Endometrial microvascular endothelial cells (primary cell): ENCODE data around the gene ERCC3. TPM values are rescaled to one million over a fixed set of nuclear protein-coding genes. Genes with fewer than 3 reads are reported as not detected.

Source experiments
- in situ Hi-C: cut with HindIII; loops from 2 replicates; pipeline ENCODE4 v1.10.0; 2017; ENCODE audit warnings: low sequenced_read_pairs, low pct_unique_long_range_greater_than_20kb; ENCODE audit errors: inconsistent ontology term
- total RNA-seq: library from RNA; depleted of rRNA; stranded (reverse); fragments of >200 nt; gene quantifications from one replicate; pipeline ENCODE4 v1.2.3, GENCODE V29; 2015; ENCODE audit errors: inconsistent ontology term

ERCC3 gene
- total RNA-seq, result 36.1 TPM

- in situ Hi-C loops, result no loop called here
These were observed at the start of gene ERCC3 for GRCh38 chr2:127293748-127294562. ERCC3 (minus strand) TSS chr2:127294144; CDS start chr2:127294081, 63 bp downstream.

GRCh38 chr2:127343277-127343676 lies 49.3 kb upstream of the ERCC3 start:
- in situ Hi-C loops, result no loop called here

GRCh38 chr2:127342101-127342500 lies 48.2 kb upstream of the ERCC3 start:
- in situ Hi-C loops, result no loop called here

- in situ Hi-C loops, result no loop called here
These were observed 38.4 kb upstream of the ERCC3 start for GRCh38 chr2:127332335-127332734.

- in situ Hi-C loops, result no loop called here
These were observed 36.8 kb upstream of the ERCC3 start for GRCh38 chr2:127330753-127331152.

- in situ Hi-C loops, result no loop called here
These were observed 32.5 kb upstream of the ERCC3 start for GRCh38 chr2:127326289-127326945.

GRCh38 chr2:127324635-127325034 lies 30.7 kb upstream of the ERCC3 start:
- in situ Hi-C loops, result no loop called here

- in situ Hi-C loops, result no loop called here
These were observed 27.4 kb upstream of the ERCC3 start for GRCh38 chr2:127321303-127321702.

- in situ Hi-C loops, result no loop called here
These were observed 26.8 kb upstream of the ERCC3 start for GRCh38 chr2:127320586-127321275.

GRCh38 chr2:127320067-127320466 lies 26.1 kb upstream of the ERCC3 start:
- in situ Hi-C loops, result no loop called here

- in situ Hi-C loops, result no loop called here
These were observed 20.4 kb upstream of the ERCC3 start for GRCh38 chr2:127314193-127314988.

GRCh38 chr2:127313406-127313805 lies 19.5 kb upstream of the ERCC3 start:
- in situ Hi-C loops, result no loop called here

GRCh38 chr2:127310980-127311379 lies 17.0 kb upstream of the ERCC3 start:
- in situ Hi-C loops, result no loop called here

GRCh38 chr2:127309468-127309867 lies 15.5 kb upstream of the ERCC3 start:
- in situ Hi-C loops, result no loop called here

GRCh38 chr2:127308586-127309138 lies 14.7 kb upstream of the ERCC3 start:
- in situ Hi-C loops, result no loop called here

GRCh38 chr2:127305990-127306585 lies 12.1 kb upstream of the ERCC3 start:
- in situ Hi-C loops, result no loop called here

- in situ Hi-C loops, result no loop called here
These were observed 8.2 kb upstream of the ERCC3 start for GRCh38 chr2:127302168-127302567.

GRCh38 chr2:127293386-127293747 lies 577 bp downstream of the ERCC3 start:
- in situ Hi-C loops, result no loop called here
